NCI-H524 treated with DMSO at 0.1 percent for 48 hours (cell line): ENCODE results near the gene NIM1K.
"Not testable (repeated sequence)": the region's sequence is repeated elsewhere in the genome, so short reads cannot be mapped to it uniquely, and the experiment has no call there.

ENCODE experiments used
- DNase-seq: peaks from one replicate; lab custom pipeline; 2025; lab: John Stamatoyannopoulos, UW

Gene NIM1K

GRCh38 chr5:43314724-43315123, 122.7 kb downstream of the NIM1K start:
- no peak for DNase-seq

- no peak for DNase-seq
These were observed 123.2 kb downstream of the NIM1K start for GRCh38 chr5:43315263-43315662.

- DNase-seq, result no peak
These were observed 123.7 kb downstream of the NIM1K start for GRCh38 chr5:43315682-43316081.

- DNase-seq, result no peak
These were observed 124.4 kb downstream of the NIM1K start for GRCh38 chr5:43316421-43316820.

- DNase-seq, result no peak
These were observed 128.8 kb downstream of the NIM1K start for GRCh38 chr5:43320846-43321245.

GRCh38 chr5:43323488-43323887, 131.5 kb downstream of the NIM1K start:
- DNase-seq, result not testable (repeated sequence)

DNA sequence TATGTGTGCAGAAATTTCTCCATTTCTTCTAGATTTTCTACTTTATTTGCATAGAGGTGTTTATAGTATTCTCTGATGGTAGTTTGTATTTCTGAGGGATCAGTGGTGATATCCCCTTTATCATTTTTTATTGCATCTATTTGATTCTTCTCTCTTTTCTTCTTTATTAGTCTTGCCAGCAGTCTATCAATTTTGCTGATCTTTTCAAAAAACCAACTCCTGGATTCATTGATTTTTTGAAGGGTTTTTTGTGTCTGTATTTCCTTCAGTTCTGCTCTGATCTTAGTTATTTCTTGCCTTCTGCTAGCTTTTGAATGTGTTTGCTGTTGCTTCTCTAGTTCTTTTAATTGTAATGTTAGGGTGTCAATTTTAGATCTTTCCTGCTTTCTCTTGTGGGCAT, 133.6 kb downstream of the NIM1K start:
- DNase-seq, result not testable (repeated sequence)
